DMS 273 treated with DMSO at 0.1 percent for 48 hours (cell line): ENCODE results near the gene CDR2L.

Experiments
- DNase-seq: peaks from one replicate; lab custom pipeline; 2025; lab: John Stamatoyannopoulos, UW

Gene CDR2L

DNA sequence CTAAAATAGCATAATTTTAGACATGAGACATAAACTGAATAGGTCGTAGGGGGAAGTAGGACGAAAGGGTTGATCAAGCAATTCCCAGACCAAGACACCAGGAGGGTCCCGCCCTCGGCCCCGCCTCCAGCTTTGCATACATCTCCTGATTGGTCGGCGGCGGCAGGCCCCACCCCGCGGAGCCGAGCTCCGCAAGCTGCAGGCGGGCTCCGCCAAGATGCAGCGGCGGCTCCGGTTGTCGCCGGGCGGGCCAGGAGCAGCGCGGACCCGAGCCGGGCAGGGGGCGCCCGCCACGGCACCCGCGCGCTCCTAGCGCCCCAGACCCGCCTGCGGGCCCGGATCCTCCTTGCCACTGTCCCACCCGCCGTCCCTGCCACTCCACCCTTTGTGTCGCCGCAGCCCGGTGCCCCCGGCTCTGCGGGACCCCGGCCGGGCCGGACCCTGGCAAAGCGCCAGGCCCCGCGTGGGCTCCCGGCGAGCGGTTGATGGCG is at the start of gene CDR2L:
TSS of gene CDR2L (plus strand) at position 215 of the 491 bp plus-strand sequence. CDS start 412 bp downstream, outside the sequence.
- DNase-seq: peak; percentile 74

DNA sequence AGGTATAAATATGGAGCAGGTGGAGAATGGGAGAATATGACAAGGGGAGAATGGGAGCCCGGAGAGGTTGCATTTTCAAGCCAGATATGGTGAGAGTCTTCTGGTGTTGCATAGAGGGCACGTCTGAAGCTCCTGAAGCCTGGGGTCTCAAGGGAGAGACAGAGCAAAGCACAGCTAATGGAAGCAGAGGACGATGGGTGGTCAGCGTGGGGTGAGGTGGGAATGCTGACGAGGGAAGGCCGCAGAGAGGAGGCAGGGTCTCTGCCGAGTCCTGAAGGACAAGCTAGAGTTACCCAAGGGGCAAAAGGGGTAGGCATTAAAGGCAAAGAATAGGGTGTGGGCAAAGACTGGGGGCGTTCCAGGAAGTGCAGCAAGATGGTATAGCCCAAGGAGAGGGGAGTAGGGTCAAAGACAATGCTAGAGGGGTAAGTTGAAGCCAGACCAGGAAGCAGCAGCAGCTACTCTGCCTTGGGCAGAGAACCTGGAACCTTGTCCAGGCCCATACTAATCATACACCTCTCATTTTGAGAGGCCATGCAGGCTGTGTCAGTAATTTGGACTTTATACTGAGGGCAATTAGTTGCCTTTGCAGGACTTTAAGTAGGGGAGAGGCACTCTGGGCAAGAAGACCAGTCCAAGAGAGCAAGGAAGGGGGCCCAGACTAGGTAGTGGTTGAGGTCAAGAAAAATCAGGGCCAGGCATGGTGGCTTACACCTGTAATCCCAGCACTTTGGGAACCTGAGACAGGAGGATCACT is 49.1 kb upstream of the CDR2L start:
- DNase-seq: no peak

DNA sequence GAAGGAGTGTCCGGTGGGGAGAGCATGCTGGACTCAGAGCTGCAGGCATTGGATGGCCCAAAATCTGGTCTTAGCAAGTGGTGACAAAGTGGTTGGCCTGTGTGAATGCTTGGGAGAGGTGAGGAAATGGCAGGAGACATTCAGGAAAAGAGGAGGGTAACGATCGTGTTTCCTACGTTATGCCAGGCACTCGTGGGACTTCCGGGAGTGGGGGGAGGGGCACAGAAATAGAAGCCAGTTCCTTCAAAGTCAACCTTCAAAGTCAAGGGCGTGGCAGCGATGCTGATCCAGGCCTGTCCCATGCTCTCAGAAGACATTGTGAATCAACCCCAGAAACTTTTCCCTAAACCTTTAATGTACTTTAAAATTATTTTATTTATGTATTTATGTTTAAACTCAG is 47.9 kb upstream of the CDR2L start:
- no peak for DNase-seq

DNA sequence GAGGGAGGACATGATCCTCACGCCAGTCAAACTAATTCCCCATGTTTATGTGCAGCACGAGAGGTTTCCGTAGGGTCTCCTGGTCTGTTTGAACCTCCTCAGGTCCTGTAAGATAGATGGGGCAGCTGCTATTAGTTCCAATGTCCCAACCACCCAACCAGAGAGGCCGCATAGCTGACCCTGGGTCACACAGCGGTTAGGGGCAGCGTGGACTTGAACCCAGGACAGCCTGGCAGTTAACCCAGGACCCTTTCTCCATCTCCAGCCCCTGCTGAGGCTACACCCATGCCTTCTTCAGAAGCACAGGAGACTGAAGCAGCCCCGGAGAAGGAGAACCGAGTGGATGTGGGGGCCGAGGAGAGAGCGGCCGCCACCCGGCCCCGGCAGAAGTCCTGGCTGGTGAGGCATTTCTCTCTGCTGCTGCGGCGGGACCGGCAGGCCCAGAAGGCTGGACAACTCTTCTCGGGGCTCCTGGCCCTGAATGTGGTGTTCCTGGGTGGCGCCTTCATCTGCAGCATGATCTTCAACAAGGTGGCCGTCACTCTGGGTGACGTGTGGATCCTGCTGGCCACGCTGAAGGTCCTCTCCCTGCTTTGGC is 46.2 kb upstream of the CDR2L start:
- DNase-seq: no peak

DNA sequence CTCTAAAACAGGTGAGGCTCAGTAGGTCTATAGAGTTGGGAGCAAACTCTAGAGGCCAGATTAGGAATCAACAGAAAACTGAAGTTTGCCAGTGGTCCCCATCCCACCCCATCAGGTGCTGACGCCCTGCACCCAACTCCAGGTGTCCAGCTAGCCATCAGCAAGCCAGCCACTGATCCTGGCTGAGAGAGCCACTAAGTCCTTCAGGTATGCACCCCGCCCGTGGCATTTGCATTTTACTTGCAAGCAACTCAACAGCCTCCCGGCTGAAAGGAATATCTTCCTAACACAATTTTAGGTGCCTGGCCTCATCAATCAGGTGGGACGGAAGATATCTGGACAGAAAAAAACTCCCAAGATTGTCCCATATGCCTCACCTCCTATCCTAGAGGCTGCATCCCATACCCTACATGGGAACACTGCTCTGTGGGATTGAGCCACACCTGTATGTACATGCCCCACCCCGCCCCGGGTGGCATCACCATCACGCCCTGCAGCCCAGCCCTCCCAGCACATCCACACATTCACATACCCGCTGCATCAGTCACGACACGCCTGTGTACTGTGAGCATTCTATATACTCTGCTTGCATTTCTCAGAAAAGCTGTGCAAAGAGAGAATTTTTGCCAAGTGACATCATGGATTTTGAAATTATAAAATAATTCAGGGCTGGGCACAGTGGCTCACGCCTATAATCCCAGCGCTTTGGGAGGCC is 43.5 kb upstream of the CDR2L start:
- DNase-seq: no peak

DNA sequence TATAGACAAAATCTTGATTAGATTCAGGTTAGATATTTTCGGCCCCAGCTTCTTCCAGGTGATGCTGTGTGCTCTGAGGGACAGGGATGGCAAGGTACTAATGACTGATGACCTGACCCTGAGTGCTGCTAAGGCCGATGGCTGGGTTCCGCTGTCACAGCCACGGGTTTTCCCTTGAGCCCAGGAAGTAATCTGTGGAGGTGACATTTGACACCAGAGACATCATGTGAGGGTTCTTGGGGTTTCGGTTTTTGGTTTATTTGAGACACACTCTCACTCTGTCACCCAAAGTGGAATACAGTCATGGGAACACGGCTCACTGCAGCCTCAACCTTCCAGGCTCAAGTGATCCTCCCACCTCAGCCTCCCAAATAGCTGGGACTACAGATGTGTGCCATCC is 41.9 kb upstream of the CDR2L start:
- no peak for DNase-seq

DNA sequence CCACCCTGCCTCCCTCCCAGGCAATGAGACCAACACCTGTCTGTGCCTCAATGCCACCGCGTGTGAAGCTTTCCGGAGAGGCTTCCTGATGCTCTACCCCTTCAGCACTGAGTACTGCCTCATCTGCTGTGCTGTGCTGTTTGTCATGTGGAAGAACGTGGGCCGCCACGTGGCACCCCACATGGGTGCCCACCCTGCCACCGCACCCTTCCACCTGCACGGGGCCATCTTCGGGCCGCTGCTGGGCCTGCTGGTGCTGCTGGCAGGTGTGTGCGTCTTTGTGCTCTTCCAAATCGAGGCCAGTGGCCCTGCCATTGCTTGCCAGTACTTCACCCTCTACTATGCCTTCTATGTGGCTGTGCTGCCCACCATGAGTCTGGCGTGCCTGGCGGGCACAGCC is 40.8 kb upstream of the CDR2L start:
- DNase-seq: no peak

DNA sequence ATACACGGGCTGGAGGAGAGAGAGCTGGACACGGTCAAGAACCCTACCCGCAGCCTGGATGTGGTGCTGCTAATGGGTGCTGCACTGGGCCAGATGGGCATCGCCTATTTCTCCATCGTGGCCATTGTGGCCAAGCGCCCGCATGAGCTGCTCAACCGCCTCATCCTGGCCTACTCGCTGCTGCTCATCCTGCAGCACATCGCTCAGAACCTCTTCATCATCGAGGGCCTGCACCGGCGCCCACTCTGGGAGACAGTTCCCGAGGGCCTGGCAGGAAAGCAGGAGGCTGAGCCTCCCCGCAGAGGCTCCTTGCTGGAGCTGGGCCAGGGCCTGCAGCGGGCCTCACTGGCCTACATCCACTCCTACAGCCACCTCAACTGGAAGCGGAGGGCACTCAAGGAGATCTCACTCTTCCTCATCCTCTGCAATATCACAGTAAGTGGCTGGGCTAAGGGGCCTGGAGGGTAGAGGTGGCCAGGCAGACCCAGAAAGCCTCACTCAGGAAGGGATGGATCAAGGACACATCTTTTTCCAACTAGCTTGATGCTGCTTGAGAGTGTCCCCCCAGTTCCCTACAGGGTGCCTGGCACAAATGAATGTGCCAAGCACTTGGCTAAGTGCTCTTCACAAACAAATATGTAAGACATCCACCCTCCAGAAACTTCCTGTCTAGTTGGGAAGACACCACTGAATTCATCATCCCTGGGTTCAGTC is 40.2 kb upstream of the CDR2L start:
- no peak for DNase-seq

DNA sequence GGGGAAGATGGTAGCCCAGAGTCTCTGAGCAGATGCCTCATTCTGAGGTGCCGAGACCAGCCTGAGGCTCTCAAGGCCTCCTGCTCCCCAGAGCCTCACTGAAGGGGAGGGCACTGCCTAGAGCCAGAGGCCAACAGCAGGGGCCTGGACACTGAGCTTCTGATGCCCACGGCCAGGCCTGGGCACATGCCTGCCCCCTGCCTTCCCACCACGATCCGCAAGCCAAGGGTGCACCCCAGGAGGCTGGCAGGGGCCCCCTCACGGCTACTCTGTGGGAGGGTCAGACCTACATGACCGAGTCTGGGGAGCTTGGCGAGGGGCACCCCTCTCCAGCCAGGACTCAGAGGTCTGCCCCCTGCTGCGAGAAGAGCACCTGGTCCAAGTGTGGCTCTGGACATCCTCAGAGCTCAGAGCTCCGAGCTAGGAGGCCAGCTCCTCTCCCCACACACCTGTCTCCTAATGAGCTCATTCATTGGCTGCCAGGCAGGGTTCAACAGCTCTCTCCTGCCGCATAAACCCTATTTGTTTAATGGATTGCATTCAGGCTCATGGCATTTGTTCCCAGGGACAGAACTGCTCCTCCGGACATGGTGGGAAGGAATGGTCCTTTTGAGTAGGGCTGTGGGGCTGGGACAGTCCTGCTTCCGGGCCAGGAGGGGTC is 37.8 kb upstream of the CDR2L start:
- no peak for DNase-seq

DNA sequence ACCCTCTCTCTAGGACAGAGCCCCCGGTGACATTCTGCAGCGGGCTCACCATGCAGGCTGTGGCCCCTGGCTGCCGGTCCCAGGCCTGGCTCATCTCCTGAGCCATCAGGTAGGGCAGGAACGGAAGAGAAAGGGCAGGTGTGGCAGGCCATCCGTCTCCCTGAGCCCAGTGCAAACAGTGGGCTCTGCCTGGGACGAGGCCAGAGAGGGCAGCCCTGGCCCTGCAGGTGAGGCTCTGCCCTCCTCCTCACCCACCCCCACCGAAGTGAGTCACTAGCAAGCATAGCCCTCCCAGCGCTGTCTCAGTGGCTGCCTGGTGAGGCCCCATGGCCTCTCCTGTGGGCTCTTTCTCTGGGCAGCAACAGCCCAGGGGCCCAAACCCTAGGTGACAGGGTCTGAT is 37.2 kb upstream of the CDR2L start:
- DNase-seq: no peak

DNA sequence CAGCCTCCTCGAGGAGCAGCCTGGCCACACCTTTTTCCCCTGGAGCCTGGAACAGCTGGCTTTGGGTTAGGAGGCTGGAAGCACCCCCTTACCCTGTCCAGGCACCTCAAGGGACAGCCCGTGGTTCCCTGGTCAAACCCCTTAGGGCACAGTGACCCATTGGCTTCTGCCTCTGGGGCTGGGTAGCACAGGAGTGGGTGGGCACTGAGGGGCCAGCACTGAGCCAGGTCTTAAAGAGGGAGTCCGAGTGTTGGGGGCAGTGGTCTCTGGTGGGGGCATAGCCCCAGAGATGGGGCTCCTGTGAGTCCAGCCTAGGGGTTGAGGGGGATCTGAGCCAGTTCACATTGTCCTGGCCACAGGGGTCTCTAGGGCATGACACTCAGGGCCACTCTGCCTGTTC is 36.4 kb upstream of the CDR2L start:
- DNase-seq: no peak

DNA sequence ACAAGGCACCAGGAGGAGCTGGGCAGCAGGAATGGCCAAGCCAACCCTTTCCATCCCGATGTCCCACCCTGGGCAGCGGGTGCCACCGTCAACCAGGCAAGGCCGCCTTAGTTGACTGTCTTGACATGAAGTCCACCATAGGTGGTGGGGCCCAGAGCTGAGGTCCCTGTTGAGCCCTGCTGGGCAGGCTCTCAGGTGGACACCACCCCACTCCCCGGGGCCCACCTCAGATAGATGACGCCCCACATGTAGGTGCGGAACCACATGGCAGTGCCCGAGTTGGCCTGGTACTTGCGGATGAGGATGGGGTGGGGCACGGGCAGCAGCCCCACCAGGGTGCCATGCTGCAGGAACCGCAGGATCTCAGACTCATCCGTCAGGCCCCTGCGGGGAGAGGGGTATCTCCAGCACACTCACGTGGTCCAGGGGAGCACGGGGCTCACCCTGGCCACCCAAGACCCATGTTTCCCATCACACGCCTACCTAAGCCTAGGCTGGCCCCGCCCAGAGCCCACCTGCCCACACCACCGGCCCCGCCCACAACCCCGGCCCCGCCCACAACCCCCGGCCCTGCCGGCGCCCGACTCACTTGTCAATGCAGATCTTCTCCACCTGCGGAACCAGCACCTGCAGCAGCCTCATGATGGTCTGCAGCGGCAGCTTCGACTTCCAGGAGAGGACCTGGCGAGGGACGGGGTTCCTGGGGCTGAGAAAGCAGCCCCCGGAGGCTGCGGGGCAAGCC is 35.6 kb upstream of the CDR2L start:
- DNase-seq: no peak

DNA sequence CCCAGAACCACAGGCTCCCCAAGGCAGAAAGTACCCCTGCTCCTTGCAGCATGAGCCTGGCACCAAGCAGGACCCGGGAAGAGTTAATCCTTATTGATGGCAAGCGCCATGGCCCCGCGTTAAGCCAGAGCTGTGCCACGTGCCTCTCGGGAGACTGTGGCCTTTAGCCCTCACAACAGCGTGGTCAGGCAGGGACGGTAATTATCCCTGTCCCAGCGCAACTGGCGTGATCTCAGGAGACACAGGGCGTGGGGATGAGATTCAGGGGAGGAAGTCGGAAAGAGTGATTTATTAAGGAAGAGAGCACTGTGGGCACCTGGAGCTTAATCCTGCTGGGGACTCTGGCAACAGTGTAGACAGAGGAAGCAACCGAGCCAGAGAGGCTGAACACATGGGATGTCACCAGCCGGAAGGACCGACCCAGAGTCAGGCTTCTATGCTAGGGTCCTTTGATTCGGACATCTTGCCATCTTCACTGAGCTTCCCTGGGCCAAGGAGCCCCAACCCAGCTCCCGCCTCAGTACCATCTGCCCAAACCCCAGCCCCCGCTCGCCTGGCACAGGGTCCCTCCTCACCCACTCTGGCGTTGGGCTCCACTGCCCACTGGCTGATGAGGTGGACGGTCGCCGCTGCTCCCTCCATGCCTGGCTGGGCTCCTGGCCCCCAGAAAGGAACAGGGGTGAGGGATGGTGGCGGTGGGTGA is 34.9 kb upstream of the CDR2L start:
- no peak for DNase-seq

DNA sequence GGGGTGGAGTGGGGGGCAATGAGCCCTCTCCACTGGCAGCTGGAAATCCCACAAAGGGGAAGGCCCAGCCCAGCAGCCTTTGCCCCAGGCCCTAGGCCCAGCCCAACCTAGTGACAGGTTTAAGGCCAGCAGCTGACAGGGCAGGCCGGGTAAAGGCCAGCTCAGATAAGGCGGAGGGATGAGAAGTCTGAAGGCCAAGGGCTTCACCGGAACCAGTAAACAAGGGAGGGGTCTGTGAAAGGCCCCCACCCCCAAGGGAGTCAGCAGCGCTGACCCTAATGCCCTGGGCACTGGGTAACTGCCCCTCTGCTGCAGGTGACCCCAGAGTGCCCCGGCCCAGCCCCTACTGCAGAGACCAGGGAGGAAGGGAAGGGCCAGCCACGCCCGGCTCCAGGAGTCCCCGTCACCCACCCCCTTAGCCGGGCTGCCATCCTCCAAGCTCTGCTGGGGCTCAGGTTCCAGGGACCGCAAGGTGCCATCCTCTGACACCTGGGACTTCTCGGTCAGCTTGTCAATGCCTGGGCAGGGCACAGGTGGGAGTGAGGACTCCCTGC is 34.2 kb upstream of the CDR2L start:
- DNase-seq: no peak

DNA sequence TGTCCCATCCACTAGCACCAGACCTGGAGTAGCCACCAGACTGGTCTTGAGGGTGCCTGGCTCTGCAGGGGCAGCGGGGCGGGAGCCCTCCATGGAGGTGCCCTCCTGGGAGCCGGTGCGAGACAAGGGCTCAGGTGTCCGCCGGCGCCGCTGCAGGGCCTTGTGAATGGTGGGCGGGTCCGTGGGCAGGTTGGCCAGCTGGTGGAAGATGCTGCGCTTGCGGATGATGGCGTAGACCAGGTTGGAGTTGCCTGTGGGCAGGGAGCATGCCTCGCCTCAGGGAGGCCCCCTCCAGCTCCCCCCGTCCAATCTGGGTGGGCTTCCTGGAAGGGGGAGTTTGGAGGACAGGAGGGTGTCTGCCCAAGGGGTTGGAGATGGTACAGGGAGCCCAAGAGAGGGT is 33.3 kb upstream of the CDR2L start:
- no peak for DNase-seq

DNA sequence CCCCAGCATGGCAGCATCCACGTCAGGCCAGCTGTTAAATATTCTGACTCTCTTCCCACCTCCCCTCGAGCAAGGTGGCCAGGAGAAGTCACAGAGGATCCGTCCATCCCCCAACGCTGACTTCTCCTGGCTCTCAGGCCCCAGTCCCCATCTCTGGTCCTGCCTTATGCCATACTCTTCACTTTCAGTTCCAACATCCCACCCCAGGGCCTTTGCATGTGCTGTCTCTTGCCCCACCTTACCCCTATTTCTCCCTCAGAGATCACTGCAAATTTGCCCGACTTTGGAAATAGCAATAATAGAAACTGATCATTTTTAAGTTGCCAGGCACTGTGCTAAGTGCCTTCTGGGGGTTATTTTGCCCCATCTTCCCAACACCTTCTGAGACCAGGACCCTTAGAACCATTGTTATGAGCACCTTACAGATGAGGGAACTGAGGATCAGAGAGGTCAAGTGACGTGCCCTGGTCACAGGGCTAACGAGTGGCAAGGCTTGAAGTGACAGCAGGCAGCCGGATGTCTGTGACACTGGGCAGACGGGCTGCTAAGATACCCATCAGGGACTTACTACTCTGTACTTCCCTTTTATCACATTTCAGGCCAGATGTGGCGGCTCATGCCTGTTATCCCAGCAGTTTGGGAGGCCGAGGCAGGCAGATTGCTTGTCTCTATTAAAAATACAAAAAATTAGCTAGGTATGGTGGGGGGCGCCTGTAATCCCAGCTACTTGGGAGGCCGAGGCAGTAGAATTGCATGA is 32.6 kb upstream of the CDR2L start:
- DNase-seq: no peak

DNA sequence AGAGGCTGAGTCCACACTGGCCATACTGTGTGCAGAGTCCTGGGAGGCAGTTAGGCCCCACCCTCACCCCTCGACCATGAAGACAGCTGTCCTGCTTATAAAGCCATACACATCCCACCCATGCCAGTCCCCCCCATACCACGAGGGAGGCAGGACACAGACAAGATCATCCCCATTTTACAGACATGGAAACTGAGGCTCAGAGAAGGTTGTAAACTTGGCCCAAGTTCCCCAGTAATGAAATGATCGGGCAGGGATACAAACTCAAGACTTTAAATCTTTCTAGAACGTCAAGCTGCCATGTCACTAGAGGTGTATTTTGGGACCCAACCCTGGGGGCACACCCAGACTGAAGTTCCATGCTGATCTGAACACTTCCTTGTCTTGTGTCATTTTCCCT is 31.3 kb upstream of the CDR2L start:
- no peak for DNase-seq

DNA sequence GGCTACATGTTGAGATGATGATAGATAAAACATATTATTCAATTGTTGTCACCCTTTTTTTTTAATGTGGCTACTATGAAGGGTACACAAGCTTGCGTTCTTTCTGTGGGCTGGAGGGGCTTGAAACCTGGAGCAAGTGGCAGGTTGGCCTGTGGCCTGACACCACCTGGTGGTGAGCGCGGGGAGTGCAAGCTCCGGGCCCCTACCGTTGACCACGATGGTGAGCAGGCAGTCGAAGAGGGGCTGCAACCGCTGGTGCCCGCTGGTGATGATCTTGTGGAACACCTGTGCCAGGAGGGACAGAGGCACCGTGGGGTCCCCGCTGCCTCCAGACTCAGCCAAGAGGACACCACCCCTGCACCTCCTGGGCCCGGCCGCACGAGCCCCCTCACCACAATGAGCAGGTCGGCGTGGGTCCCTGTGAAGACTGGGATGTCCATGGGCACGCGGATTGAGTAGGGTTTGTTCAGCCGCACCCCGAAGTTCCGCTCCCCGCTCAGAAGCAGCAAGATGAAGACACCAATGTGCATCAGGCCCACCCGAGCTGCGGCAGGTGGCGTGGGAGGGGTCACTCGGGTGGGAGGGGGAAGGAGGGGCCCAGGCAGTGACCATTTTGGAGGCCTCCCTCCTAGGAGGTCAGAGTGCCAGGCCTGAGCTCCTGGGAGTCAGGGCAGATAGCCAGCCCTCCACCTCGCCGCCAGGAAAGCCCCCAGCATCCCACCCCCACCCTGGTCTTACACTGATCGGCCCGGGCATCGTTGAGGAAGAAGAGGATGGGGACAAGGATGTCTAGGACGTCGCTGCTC is 29.3 kb upstream of the CDR2L start:
- no peak for DNase-seq
